HEK293T (cell line): ENCODE results near the gene C1orf56.

Experiments used
- ARNT ChIP-seq: fragments of 450-650 bp; IDR thresholded peaks from 2 replicates; pipeline ENCODE4 v1.6.1; 2017; ENCODE audit warnings: mild to moderate bottlenecking
- BHLHE40 ChIP-seq: fragments of 450-650 bp; IDR thresholded peaks from 2 replicates; pipeline ENCODE4 v1.6.1; 2016; ENCODE audit warnings: mild to moderate bottlenecking, moderate library complexity, borderline replicate concordance
- CTBP1 ChIP-seq: fragments of 450-650 bp; IDR thresholded peaks from 2 replicates; pipeline ENCODE4 v1.6.1; 2016; ENCODE audit warnings: borderline replicate concordance
- ELF4 ChIP-seq: fragments of 450-650 bp; IDR thresholded peaks from 2 replicates; pipeline ENCODE4 v1.6.1; 2017; ENCODE audit warnings: antibody characterized with exemption
- FOXA1 ChIP-seq: fragments of 450-650 bp; IDR thresholded peaks from 2 replicates; pipeline ENCODE4 v1.6.1; 2016; ENCODE audit warnings: mild to moderate bottlenecking
- FOXK2 ChIP-seq: fragments of 450-650 bp; IDR thresholded peaks from 2 replicates; pipeline ENCODE4 v1.6.1; 2016; ENCODE audit warnings: mild to moderate bottlenecking
- FOXM1 ChIP-seq: fragments of 450-650 bp; IDR thresholded peaks from 2 replicates; pipeline ENCODE4 v1.6.1; 2017; ENCODE audit warnings: mild to moderate bottlenecking, borderline replicate concordance
- HDGF ChIP-seq: fragments of 450-650 bp; IDR thresholded peaks from 2 replicates; pipeline ENCODE4 v1.6.1; 2017; ENCODE audit warnings: antibody characterized with exemption, borderline replicate concordance
- NFRKB ChIP-seq: fragments of 450-650 bp; IDR thresholded peaks from 2 replicates; pipeline ENCODE4 v1.6.1; 2016; ENCODE audit warnings: mild to moderate bottlenecking, moderate library complexity
- SP1 ChIP-seq: fragments of 450-650 bp; IDR thresholded peaks from 2 replicates; pipeline ENCODE4 v1.6.1; 2017
- SUZ12 ChIP-seq: fragments of 450-650 bp; IDR thresholded peaks from 2 replicates; pipeline ENCODE4 v1.6.1; 2016; ENCODE audit warnings: mild to moderate bottlenecking
- TARDBP ChIP-seq: fragments of 450-650 bp; IDR thresholded peaks from 2 replicates; pipeline ENCODE4 v1.6.1; 2016
- ZNF384 ChIP-seq: fragments of 450-650 bp; IDR thresholded peaks from 2 replicates; pipeline ENCODE4 v1.6.1; 2016
- TF ChIP-seq, protein P1 (sequence below): fragments of 450-650 bp; IDR thresholded peaks from 2 replicates; pipeline ENCODE4 v1.6.1; 2016

DNA sequence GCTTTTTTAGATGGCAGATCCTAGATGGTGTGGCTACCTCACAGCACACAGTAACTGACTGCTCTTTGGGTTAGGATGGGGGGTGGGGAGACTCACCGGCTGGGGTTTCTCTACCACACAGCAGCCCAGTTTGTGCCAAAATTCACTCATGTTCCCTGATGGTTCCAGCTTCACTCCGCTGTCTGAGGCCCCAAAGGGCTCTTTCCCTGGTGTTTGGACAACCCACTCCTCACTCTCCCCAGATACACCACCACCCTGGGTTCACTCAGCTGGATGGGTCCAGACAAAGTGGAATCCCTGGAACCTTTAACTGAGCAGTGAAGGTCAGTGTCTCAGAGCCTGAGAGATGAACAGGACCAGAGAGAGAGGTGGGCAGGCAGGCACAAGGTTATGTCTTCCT is 8.0 kb downstream of the C1orf56 start:
- no peak for TF ChIP-seq TARDBP
- TF ChIP-seq FOXK2, result no peak
- no peak for TF ChIP-seq BHLHE40
- TF ChIP-seq FOXA1, result no peak
- TF ChIP-seq SP1, result no peak
- TF ChIP-seq FOXM1, result no peak
- no peak for TF ChIP-seq SUZ12
- no peak for TF ChIP-seq ELF4
- no peak for TF ChIP-seq NFRKB
- TF ChIP-seq CTBP1, result no peak
- TF ChIP-seq ZNF384, result no peak
- TF ChIP-seq ARNT, result no peak
- TF ChIP-seq, protein P1, sequence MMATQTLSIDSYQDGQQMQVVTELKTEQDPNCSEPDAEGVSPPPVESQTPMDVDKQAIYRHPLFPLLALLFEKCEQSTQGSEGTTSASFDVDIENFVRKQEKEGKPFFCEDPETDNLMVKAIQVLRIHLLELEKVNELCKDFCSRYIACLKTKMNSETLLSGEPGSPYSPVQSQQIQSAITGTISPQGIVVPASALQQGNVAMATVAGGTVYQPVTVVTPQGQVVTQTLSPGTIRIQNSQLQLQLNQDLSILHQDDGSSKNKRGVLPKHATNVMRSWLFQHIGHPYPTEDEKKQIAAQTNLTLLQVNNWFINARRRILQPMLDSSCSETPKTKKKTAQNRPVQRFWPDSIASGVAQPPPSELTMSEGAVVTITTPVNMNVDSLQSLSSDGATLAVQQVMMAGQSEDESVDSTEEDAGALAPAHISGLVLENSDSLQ, result no peak
- no peak for TF ChIP-seq HDGF
